GM12878 (cell line): ENCODE measurements around the gene CAMKK1. TPM values are rescaled to one million over a fixed set of nuclear protein-coding genes. Genes with fewer than 3 reads are reported as not detected.

ENCODE experiments used
- ATAC-seq: fragments of 200-7000 bp; cut with Tn5 transposase; 3 replicates; pipeline ENCODE4 v1.9.1; 2020; ENCODE audit warnings: mild to moderate bottlenecking, moderate library complexity
- BruUV-seq: library from RNA; stranded (reverse); fragments of 400-500 nt; replicated peaks from 2 replicates; lab custom pipeline; 2021; lab: Mats Ljungman, UMichigan
- CTCF ChIA-PET: fragments of 300-600 bp; sonication (Branson Sonifier 250); formaldehyde crosslinking; extraction: SDS; loops from one replicate; lab custom pipeline; 2021; ENCODE audit warnings: inconsistent platforms; lab: Yijun Ruan, JAX
- POLR2A ChIA-PET: fragments of 350-600 bp; formaldehyde crosslinking; extraction: SDS; loops from one replicate; lab custom pipeline; 2021; ENCODE audit warnings: inconsistent platforms; lab: Charles Lee
- RAD21 ChIA-PET: fragments of 300-600 bp; sonication (Branson Sonifier 250); formaldehyde crosslinking; loops from one replicate; lab custom pipeline; 2023; ENCODE audit warnings: antibody characterized with exemption; ENCODE audit not compliant: unreplicated experiment; lab: Charles Lee
- SMC1A ChIA-PET: fragments of 300-600 bp; sonication (Branson Sonifier 250); formaldehyde crosslinking; loops from one replicate; lab custom pipeline; 2023; ENCODE audit not compliant: unreplicated experiment, uncharacterized antibody; lab: Charles Lee
- DNase-seq: peaks from one replicate; pipeline ENCODE4 v3.0.0-alpha.2; 2011; ENCODE audit warnings: low read depth, low spot score
- FAIRE-seq: peaks from 3 replicates; lab custom pipeline; 2011; peaks lifted over from hg19 to GRCh38; lab: Jason Lieb, UNC
- H2AFZ ChIP-seq: 2 replicates; pipeline ENCODE4 v1.6.0; 2011; ENCODE audit warnings: low read depth, low read length, control low read depth; ENCODE audit not compliant: control insufficient read depth
- H3K27ac ChIP-seq: 2 replicates; pipeline ENCODE4 v1.5.1; 2011; ENCODE audit warnings: control low read depth; ENCODE audit not compliant: control insufficient read depth, insufficient read depth
- H3K27me3 ChIP-seq, 2 experiments: replicated peaks in 1 of 2; 2 replicates each; pipeline versions ENCODE4 v1.6.0 to v1.6.1; 2011; ENCODE audit warnings: low read length in 1 of 2; ENCODE audit not compliant: control insufficient read depth in 2 of 2, insufficient read depth in 2 of 2
- H3K36me3 ChIP-seq, 2 experiments: 2 replicates each; pipeline ENCODE4 v1.5.1; 2011; ENCODE audit warnings: low read length in 1 of 2; ENCODE audit not compliant: control insufficient read depth in 2 of 2, insufficient read depth in 2 of 2
- H3K4me1 ChIP-seq: 2 replicates; pipeline ENCODE4 v1.6.1; 2011; ENCODE audit warnings: mild to moderate bottlenecking, low read length, moderate library complexity, mixed read lengths; ENCODE audit not compliant: control insufficient read depth, insufficient read depth
- H3K4me2 ChIP-seq: 2 replicates; pipeline ENCODE4 v1.6.0; 2011; ENCODE audit warnings: control low read depth; ENCODE audit not compliant: control insufficient read depth, insufficient read depth
- H3K4me3 ChIP-seq: fragments of 200-600 bp; sonication (generic); 2 replicates; pipeline ENCODE4 v1.5.1; 2016
- H3K79me2 ChIP-seq: 2 replicates; pipeline ENCODE4 v1.6.0; 2011; ENCODE audit warnings: low read length; ENCODE audit not compliant: control insufficient read depth, insufficient read depth
- H3K9ac ChIP-seq: 2 replicates; pipeline ENCODE4 v1.8.0; 2011; ENCODE audit warnings: low read length, control low read depth, mixed read lengths; ENCODE audit not compliant: control insufficient read depth, insufficient read depth
- H3K9me3 ChIP-seq: replicated peaks from 3 replicates; pipeline ENCODE4 v1.5.1; 2011; ENCODE audit warnings: mild to moderate bottlenecking, low read length; ENCODE audit not compliant: control insufficient read depth, insufficient read depth
- H4K20me1 ChIP-seq: 2 replicates; pipeline ENCODE4 v1.6.0; 2011; ENCODE audit not compliant: control insufficient read depth, insufficient read depth
- CBX5 ChIP-seq: sonication (generic); IDR thresholded peaks from 2 replicates; pipeline ENCODE4 v1.6.1; 2016; ENCODE audit warnings: low read depth, moderate library complexity, mild to moderate bottlenecking, inconsistent platforms
- EED ChIP-seq: sonication (generic); IDR thresholded peaks from 2 replicates; pipeline ENCODE4 v1.6.1; 2016; ENCODE audit warnings: antibody characterized with exemption, low read depth
- EGR1 ChIP-seq, 2 experiments: IDR thresholded peaks; 1 replicate in 1 of 2; 2 replicates in 1 of 2; pipeline ENCODE4 v1.6.1; 2011 to 2012; ENCODE audit warnings: low read depth in 2 of 2, low read length in 2 of 2, borderline replicate concordance in 1 of 2, mild to moderate bottlenecking in 1 of 2, moderate library complexity in 1 of 2
- FOS ChIP-seq: IDR thresholded peaks from 3 replicates; pipeline ENCODE4 v1.6.1; 2011; ENCODE audit warnings: borderline replicate concordance; ENCODE audit not compliant: insufficient read length; ENCODE audit errors: extremely low read depth
- HCFC1 ChIP-seq: fragments of 150-350 bp; IDR thresholded peaks from 2 replicates; pipeline ENCODE4 v1.6.1; 2014; ENCODE audit warnings: low read length
- KLF5 ChIP-seq: fragments of 450-650 bp; IDR thresholded peaks from 2 replicates; pipeline ENCODE4 v1.6.1; 2014; ENCODE audit warnings: mild to moderate bottlenecking; ENCODE audit not compliant: partially characterized antibody
- MTA2 ChIP-seq: fragments of 450-650 bp; IDR thresholded peaks from 2 replicates; pipeline ENCODE4 v1.6.1; 2016; ENCODE audit warnings: low read depth, mild to moderate bottlenecking, moderate library complexity
- MYC ChIP-seq: IDR thresholded peaks from 2 replicates; pipeline ENCODE4 v1.6.1; 2011; ENCODE audit warnings: mild to moderate bottlenecking, low read length, moderate library complexity, inconsistent platforms; ENCODE audit not compliant: insufficient read depth, insufficient replicate concordance, insufficient read length, severe bottlenecking
- POLR2A ChIP-seq: IDR thresholded peaks from 2 replicates; pipeline ENCODE4 v1.6.1; 2011; ENCODE audit warnings: low read depth, mild to moderate bottlenecking, low read length
- POLR2AphosphoS2 ChIP-seq: IDR thresholded peaks from 2 replicates; pipeline ENCODE4 v1.6.1; 2011; ENCODE audit warnings: low read depth, mild to moderate bottlenecking, low read length, improper control_type of control experiment, moderate library complexity
- SIN3A ChIP-seq: IDR thresholded peaks from 2 replicates; pipeline ENCODE4 v1.6.1; 2012; ENCODE audit warnings: low read depth, low read length, improper control_type of control experiment
- SIX5 ChIP-seq: IDR thresholded peaks from 2 replicates; pipeline ENCODE4 v1.6.1; 2011; ENCODE audit warnings: mild to moderate bottlenecking, low read depth, low read length, moderate library complexity; ENCODE audit not compliant: severe bottlenecking
- SP1 ChIP-seq: IDR thresholded peaks from one replicate; pipeline ENCODE4 v1.6.1; 2011; ENCODE audit warnings: low read depth, low read length
- SPI1 ChIP-seq: IDR thresholded peaks from 2 replicates; pipeline ENCODE4 v1.6.1; 2011; ENCODE audit warnings: low read depth, mild to moderate bottlenecking, low read length, moderate library complexity, borderline replicate concordance; ENCODE audit not compliant: insufficient read depth
- TARDBP ChIP-seq: IDR thresholded peaks from 2 replicates; pipeline ENCODE4 v1.6.1; 2016; ENCODE audit warnings: borderline replicate concordance
- WGBS: methylation state at CpG from one replicate; pipeline ENCODE4 v1.1.6; 2016; ENCODE audit warnings: low lambda C conversion rate; ENCODE audit not compliant: insufficient replicate concordance, insufficient coverage; ENCODE audit errors: missing lambda C conversion rate; 5-methylcytosine and 5-hydroxymethylcytosine counted together
- in situ Hi-C: fragments of 300-500 bp; cut with MboI; formaldehyde crosslinking; loops from 9 replicates; pipeline ENCODE4 v1.14.3; 2018; ENCODE audit warnings: mixed read lengths
- intact Hi-C: fragments of 100-400 bp; cut with micrococcal nuclease; formaldehyde crosslinking; loops from one replicate; pipeline ENCODE4 v1.14.2; 2022; ENCODE audit not compliant: unreplicated experiment
- polyA plus RNA-seq, 11 experiments: library from polyadenylated mRNA; depleted of rRNA in 4 of 11; unstranded in 6 of 11; stranded (reverse) in 5 of 11; fragments of >200 nt; fragmentation: Nextera tagmentation in 4 of 11; fragmentation: Illumina TruSeq in 1 of 11; extraction: Ambion mirVana in 4 of 11; extraction: Trizol in 1 of 11; gene quantifications; 1 replicate in 1 of 11; 2 replicates in 10 of 11; pipeline versions ENCODE4 v1.2.1 to v1.2.3, GENCODE V29; 2011 to 2016; ENCODE audit warnings: inconsistent platforms in 2 of 11, missing spikeins in 2 of 11, low read depth in 1 of 11
- total RNA-seq, 4 experiments: library from RNA; depleted of rRNA in 3 of 4; stranded (reverse); fragments of >200 nt in 3 of 4; fragmentation: Illumina TruSeq in 1 of 4; extraction: Trizol in 1 of 4; gene quantifications; 2 replicates each; pipeline versions ENCODE4 v1.2.1 to v1.2.3, GENCODE V29; 2013 to 2021
- TF ChIP-seq, protein P1 (sequence below), 3 experiments: IDR thresholded peaks in 2 of 3; conservative IDR thresholded peaks in 1 of 3; 2 replicates each; pipeline ENCODE4 v1.5.1; 2011; ENCODE audit warnings: low read depth in 3 of 3, low read length in 3 of 3, mild to moderate bottlenecking in 3 of 3, control low read depth in 2 of 3, moderate library complexity in 2 of 3, inconsistent platforms in 1 of 3, mixed read lengths in 1 of 3; ENCODE audit not compliant: control insufficient read depth in 2 of 3, insufficient read depth in 1 of 3; ENCODE audit errors: extremely low read depth in 1 of 3
- TF ChIP-seq, protein P2 (sequence below): IDR thresholded peaks from 2 replicates; pipeline ENCODE4 v1.6.1; 2011; ENCODE audit warnings: borderline replicate concordance, low read depth, mild to moderate bottlenecking, moderate library complexity, low read length; ENCODE audit not compliant: insufficient read depth, poor library complexity, severe bottlenecking

The CAMKK1 gene
- total and polyA plus RNA-seq, 10 of the 15 experiments (the other 5 are each of a cell fraction or from before 2014, with no cell fraction given), result 0.06 to 0.84 (median 0.37) TPM

DNA sequence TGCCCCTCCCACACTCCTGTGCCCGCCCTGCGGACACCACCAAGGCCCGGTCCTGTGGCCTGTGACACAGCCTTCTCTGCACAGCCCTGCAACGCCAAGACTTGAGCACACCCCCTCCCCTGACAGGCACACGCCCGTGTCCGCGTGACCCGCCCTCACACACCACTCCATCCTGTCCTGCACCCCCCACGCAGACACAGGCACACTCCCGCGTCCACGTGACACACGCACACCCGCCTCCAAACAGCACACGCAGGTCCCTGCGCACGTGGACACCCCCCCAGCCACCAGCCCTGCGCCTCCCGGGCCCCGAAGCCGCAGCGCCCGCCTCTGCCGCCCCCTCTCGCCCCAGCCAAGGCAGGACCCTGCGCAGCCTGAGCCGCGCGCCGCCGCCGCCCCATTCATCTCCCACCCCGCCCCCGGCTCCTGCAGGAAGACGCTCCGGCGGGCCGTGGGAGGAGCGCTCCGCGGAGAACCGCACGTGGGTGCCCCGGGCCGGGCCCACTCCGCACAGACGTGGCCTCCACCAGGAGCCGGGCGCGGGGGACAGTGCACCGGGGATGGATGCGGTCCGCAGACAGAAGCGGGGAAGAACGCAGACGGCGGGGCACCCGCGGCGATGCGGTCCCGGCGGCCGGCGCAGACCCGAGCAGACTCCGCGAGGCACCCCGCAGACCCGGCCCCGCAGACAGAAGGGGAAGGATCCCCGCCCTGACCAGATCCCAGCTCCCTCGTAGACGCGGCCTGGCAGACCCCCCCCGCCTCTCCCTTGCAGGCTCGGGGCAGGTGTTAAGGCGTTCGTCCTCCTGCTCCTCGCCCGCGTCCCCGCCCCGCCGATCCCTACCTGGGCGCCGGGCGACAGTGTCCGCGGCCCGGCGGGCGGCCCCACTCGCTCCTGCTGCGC lies 506 bp downstream of the CAMKK1 start (continued):
- TF ChIP-seq, protein P1, sequence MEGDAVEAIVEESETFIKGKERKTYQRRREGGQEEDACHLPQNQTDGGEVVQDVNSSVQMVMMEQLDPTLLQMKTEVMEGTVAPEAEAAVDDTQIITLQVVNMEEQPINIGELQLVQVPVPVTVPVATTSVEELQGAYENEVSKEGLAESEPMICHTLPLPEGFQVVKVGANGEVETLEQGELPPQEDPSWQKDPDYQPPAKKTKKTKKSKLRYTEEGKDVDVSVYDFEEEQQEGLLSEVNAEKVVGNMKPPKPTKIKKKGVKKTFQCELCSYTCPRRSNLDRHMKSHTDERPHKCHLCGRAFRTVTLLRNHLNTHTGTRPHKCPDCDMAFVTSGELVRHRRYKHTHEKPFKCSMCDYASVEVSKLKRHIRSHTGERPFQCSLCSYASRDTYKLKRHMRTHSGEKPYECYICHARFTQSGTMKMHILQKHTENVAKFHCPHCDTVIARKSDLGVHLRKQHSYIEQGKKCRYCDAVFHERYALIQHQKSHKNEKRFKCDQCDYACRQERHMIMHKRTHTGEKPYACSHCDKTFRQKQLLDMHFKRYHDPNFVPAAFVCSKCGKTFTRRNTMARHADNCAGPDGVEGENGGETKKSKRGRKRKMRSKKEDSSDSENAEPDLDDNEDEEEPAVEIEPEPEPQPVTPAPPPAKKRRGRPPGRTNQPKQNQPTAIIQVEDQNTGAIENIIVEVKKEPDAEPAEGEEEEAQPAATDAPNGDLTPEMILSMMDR (IDR thresholded peaks at IDR 0.05 in 2 of 3, conservative IDR thresholded peaks at IDR 0.05 in 1 of 3; ENCODE audit: control insufficient read depth in 2 of 3, extremely low read depth in 1 of 3, insufficient read depth in 1 of 3, low read depth in 3 of 3, low read length in 3 of 3), result no peak
- TF ChIP-seq SIX5 (no peak), CBX5 (no peak), MYC (no peak), KLF5 (no peak), EGR1 (IDR thresholded peaks at IDR 0.05; ENCODE audit: borderline replicate concordance in 1 of 2, low read depth in 2 of 2, low read length in 2 of 2) (no peak), SPI1 (no peak)
- TF ChIP-seq, all 136 proteins: peak for 17

DNA sequence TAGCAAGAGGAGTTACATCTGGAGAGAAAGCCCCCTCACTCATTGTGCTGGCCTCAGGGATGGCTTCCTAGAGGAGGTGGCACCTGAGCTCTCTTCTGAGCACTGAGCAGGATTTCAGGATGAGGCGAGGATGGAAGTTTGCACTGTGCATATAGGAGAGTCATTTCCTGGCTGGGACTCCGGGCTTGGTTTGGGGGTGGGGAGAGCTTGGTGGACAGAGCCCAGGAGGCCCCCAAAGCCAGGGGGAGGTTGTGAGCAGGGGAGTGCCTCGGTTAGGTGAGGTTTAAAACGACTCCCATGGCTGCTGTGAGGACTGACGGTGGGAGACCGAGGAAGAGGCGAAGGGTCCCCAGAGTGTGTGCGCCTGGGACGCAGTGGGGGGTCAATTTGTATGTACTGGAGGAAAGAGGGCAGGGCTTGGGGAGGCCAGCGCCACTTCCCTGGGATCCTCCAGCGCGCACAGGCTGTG lies 1.2 kb downstream of the CAMKK1 start:
- H2AFZ ChIP-seq, result no peak overlapping the region; the same call in 1 of the 2 replicates
- RAD21 ChIA-PET, result no interaction called here
- peaks cover 0 to 2% of the 10 kb centered on the region in 2 experiments; a peak in 1 of 4 replicates for H3K27me3 ChIP-seq
- no peaks in the 10 kb centered on the region for H3K36me3 ChIP-seq
- peak overlapping the region; percentile 91 for H3K4me2 ChIP-seq
- no peaks in the 10 kb centered on the region for H4K20me1 ChIP-seq
- FAIRE-seq (no peak), DNase-seq (no peak), ATAC-seq (no peak)
- CTCF ChIA-PET, result no interaction called here
- POLR2A ChIA-PET, result no interaction called here
- H3K4me3 ChIP-seq, result no peak overlapping the region; the same call in 1 of the 2 replicates
- WGBS, result 52% methylated on average over 12 of the region's 12 CpGs
- SMC1A ChIA-PET, result no interaction called here
- H3K9ac ChIP-seq, result no peak overlapping the region
- H3K79me2 ChIP-seq, result no peaks in the 10 kb centered on the region
- intact Hi-C loops (no loop called here), in situ Hi-C loops (no loop called here)
- BruUV-seq, result no TSS peak
- TF ChIP-seq SIN3A, result no peak
- no peak for TF ChIP-seq MTA2
- no peak for TF ChIP-seq SP1
- TF ChIP-seq FOS, result no peak
- TF ChIP-seq EED, result no peak
- TF ChIP-seq POLR2AphosphoS2, result no peak
- no peak for TF ChIP-seq TARDBP
- TF ChIP-seq POLR2A, result no peak
- no peak for TF ChIP-seq KLF5
- TF ChIP-seq, protein P2, sequence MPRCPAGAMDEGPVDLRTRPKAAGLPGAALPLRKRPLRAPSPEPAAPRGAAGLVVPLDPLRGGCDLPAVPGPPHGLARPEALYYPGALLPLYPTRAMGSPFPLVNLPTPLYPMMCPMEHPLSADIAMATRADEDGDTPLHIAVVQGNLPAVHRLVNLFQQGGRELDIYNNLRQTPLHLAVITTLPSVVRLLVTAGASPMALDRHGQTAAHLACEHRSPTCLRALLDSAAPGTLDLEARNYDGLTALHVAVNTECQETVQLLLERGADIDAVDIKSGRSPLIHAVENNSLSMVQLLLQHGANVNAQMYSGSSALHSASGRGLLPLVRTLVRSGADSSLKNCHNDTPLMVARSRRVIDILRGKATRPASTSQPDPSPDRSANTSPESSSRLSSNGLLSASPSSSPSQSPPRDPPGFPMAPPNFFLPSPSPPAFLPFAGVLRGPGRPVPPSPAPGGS, result no peak
- TF ChIP-seq HCFC1, result no peak
- H3K4me1 ChIP-seq, result peaks cover 3% of the 10 kb centered on the region
- no peak overlapping the region for H3K27ac ChIP-seq
- H3K9me3 ChIP-seq, result no peaks in the 10 kb centered on the region
